Transverse colon (tissue), 4 donors: ENCODE results near the gene ADGRG2. TPM values are rescaled to one million over a fixed set of nuclear protein-coding genes. Genes with fewer than 3 reads are reported as not detected.

Experiments
- DNase-seq: peaks from one replicate; pipeline ENCODE4 v3.0.0-alpha.2; 2019
- H3K27ac ChIP-seq, 4 donors: fragments of 200-600 bp; sonication (generic); 2 replicates each; pipeline ENCODE4 v1.5.1; 2016 to 2018; ENCODE audit warnings: inconsistent platforms in 4 of 4
- H3K27me3 ChIP-seq: fragments of 200-600 bp; sonication (generic); 2 replicates; pipeline ENCODE4 v1.5.1; 2017; ENCODE audit warnings: inconsistent platforms
- H3K36me3 ChIP-seq, 4 donors: fragments of 200-600 bp; sonication (generic); 2 replicates each; pipeline ENCODE4 v1.5.1; 2017 to 2019; ENCODE audit warnings: inconsistent platforms in 4 of 4
- H3K4me1 ChIP-seq, 4 donors: fragments of 200-600 bp; sonication (generic); 2 replicates each; pipeline ENCODE4 v1.5.1; 2017 to 2020; ENCODE audit warnings: inconsistent platforms in 4 of 4
- H3K4me3 ChIP-seq, 4 donors: fragments of 200-600 bp; sonication (generic); 1 replicate in 1 of 4; 2 replicates in 3 of 4; pipeline versions ENCODE4 v1.5.1 to v1.6.1; 2017 to 2019; ENCODE audit warnings: inconsistent platforms in 4 of 4
- H3K9me3 ChIP-seq, 2 donors: fragments of 200-600 bp; sonication (generic); 2 replicates each; pipeline ENCODE4 v1.5.1; 2017 to 2019; ENCODE audit warnings: inconsistent platforms in 2 of 2
- CTCF ChIP-seq, 5 experiments: fragments of 200-600 bp in 3 of 5; fragments of 450-650 bp in 2 of 5; sonication (generic) in 3 of 5; IDR thresholded peaks; 1 replicate in 2 of 5; 2 replicates in 3 of 5; pipeline ENCODE4 v1.5.1; 2016 to 2017; ENCODE audit warnings: antibody characterized with exemption in 5 of 5, inconsistent platforms in 3 of 5, mild to moderate bottlenecking in 2 of 5, moderate library complexity in 1 of 5
- EP300 ChIP-seq: sonication (generic); formaldehyde crosslinking; IDR thresholded peaks from one replicate; pipeline ENCODE4 v1.6.1; 2017; ENCODE audit warnings: antibody characterized with exemption, low read depth
- POLR2A ChIP-seq: fragments of 450-650 bp; IDR thresholded peaks from one replicate; pipeline ENCODE4 v1.6.1; 2016; ENCODE audit warnings: antibody characterized with exemption, mild to moderate bottlenecking, moderate library complexity
- POLR2AphosphoS5 ChIP-seq, 3 donors: sonication (generic); formaldehyde crosslinking; IDR thresholded peaks; one replicate each; pipeline ENCODE4 v1.6.1; 2016; ENCODE audit warnings: antibody characterized with exemption in 3 of 3
- WGBS, 2 donors: methylation state at CpG; one replicate each; pipeline ENCODE4 v1.1.5; 2018; ENCODE audit warnings: low coverage in 1 of 2; 5-methylcytosine and 5-hydroxymethylcytosine counted together
- in situ Hi-C, 4 donors: fragments of 200-750 bp; cut with MboI; loops; one replicate each; pipeline versions ENCODE4 v1.15.0 to v1.15.1; 2017; ENCODE audit warnings: low sequenced_read_pairs in 3 of 4, low pct_ligation_motif_present in 1 of 4, low pct_unique_long_range_greater_than_20kb in 1 of 4
- intact Hi-C: fragments of 100-400 bp; cut with DNase I; formaldehyde crosslinking; loops from one replicate; pipeline ENCODE4 v1.15.1; 2023; ENCODE audit warnings: low total_unique reads
- total RNA-seq, 4 donors: library from RNA; depleted of rRNA; stranded (reverse); fragments of >200 nt; gene quantifications; one replicate each; pipeline ENCODE4 v1.1.0, GENCODE V29; 2016

Gene ADGRG2
- total RNA-seq, 4 donors from 2014 or later, result 0.41 to 0.64 TPM; not detected in 2

DNA sequence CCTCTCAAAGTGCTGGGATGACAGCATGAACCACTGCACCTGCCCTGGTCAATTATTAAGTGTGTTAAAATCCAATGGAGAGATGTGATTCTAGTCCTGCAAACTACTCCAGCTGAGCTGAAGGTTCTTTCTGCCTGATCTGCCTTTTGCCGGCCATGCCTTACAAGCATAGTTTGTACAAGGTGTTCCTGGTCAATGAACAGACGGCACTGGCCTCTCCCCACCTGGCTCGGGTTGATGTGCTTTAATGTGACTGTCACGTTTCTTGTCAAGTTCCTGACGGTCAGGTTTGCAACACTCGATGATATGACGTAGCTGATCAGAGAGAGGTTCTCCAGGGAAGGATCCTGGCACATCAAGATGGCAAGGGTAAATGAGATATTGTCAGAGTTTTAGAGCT lies 115.3 kb downstream of the ADGRG2 start:
- Histone ChIP-seq H3K27ac (no peak overlapping the region), H3K4me1 (no peaks in the 10 kb centered on the region), H3K4me3 (no peak overlapping the region), H3K27me3 (no peaks in the 10 kb centered on the region), H3K9me3 (no peaks in the 10 kb centered on the region), H3K36me3 (no peaks in the 10 kb centered on the region)
- no peak for TF ChIP-seq CTCF (IDR thresholded peaks at IDR 0.05)
- TF ChIP-seq EP300, result no peak
- TF ChIP-seq POLR2AphosphoS5 (IDR thresholded peaks at IDR 0.05), result no peak
- TF ChIP-seq POLR2A, result no peak
- in situ Hi-C loops (no loop called here), intact Hi-C loops (no loop called here)
- WGBS, 2 donors, result 86 to 100% methylated on average over 1 to 7 of the region's 7 CpGs
- no peak for DNase-seq

- WGBS, 2 donors, result 71% methylated on average over 4 of the region's 4 CpGs; no CpG with 5 or more reads in 1 of the 2 donors
- no peak for DNase-seq
- Histone ChIP-seq H3K27ac (no peak overlapping the region), H3K9me3 (no peaks in the 10 kb centered on the region), H3K4me1 (no peaks in the 10 kb centered on the region), H3K36me3 (no peaks in the 10 kb centered on the region), H3K27me3 (no peaks in the 10 kb centered on the region), H3K4me3 (no peak overlapping the region)
- in situ Hi-C loops, result no loop called here
- intact Hi-C loops, result no loop called here
- TF ChIP-seq POLR2AphosphoS5 (IDR thresholded peaks at IDR 0.05) (no peak), CTCF (IDR thresholded peaks at IDR 0.05) (peak in 1 of 5 experiments; percentile 7)
Measured at GRCh38 chrX:19005909-19006308, 116.4 kb downstream of the ADGRG2 start.

- no peak for DNase-seq
- TF ChIP-seq POLR2AphosphoS5 (IDR thresholded peaks at IDR 0.05) (no peak), POLR2A (no peak), EP300 (no peak), CTCF (IDR thresholded peaks at IDR 0.05) (no peak)
- Histone ChIP-seq H3K27ac (no peak overlapping the region), H3K9me3 (no peaks in the 10 kb centered on the region), H3K4me1 (no peaks in the 10 kb centered on the region), H3K4me3 (no peak overlapping the region), H3K36me3 (no peaks in the 10 kb centered on the region), H3K27me3 (no peaks in the 10 kb centered on the region)
- in situ Hi-C loops (no loop called here), intact Hi-C loops (no loop called here)
- WGBS, 2 donors, result 88 to 90% methylated on average over 4 to 5 of the region's 5 CpGs
Measured at GRCh38 chrX:19003756-19004155, 118.5 kb downstream of the ADGRG2 start.

DNA sequence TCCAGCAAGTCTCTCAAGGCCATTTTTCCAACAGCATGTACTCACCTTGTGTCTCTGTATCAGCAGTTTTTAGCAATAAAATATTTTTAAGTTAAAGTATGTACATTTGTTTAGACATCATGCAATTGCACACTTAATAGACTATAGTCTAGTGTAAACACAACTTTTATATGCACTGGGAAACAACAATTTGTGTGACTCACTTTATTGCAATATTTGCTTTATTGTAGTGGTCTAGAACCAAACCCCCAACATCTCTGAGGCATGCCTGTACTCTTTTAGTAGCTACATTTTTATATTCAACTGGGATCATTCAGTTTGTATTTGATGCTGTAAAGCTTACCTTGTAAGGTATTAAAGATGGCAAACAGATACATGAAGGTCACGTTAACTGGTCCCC lies 123.6 kb downstream of the ADGRG2 start:
- WGBS, 2 donors, result 39% methylated on average over 1 of the region's 1 CpG; no CpG with 5 or more reads in 1 of the 2 donors
- no peak for DNase-seq
- intact Hi-C loops (no loop called here), in situ Hi-C loops (loop anchor here in 1 of 4 donors (25.0 kb wide), 1 partner anchor 339 kb away; the partner anchor contains the start of gene PDHA1)
- Histone ChIP-seq H3K4me1 (no peaks in the 10 kb centered on the region), H3K27me3 (no peaks in the 10 kb centered on the region), H3K36me3 (no peaks in the 10 kb centered on the region), H3K9me3 (no peaks in the 10 kb centered on the region), H3K27ac (no peak overlapping the region), H3K4me3 (no peak overlapping the region)
- TF ChIP-seq POLR2A (no peak), CTCF (IDR thresholded peaks at IDR 0.05) (no peak), EP300 (no peak), POLR2AphosphoS5 (IDR thresholded peaks at IDR 0.05) (no peak)
